T47D (cell line): ENCODE results near the gene FAF1.

Source experiments
- DNase-seq, 2 experiments: peaks; one replicate each; pipeline versions ENCODE4 v3.0.0 to v3.0.0-alpha.2; 2011 to 2012; ENCODE audit warnings: low read depth in 1 of 2, low spot score in 1 of 2
- JUND ChIP-seq: IDR thresholded peaks from 2 replicates; pipeline ENCODE4 v1.6.1; 2012; ENCODE audit warnings: low read depth
- in situ Hi-C: cut with HindIII; loops from 2 replicates; pipeline ENCODE4 v1.10.0; 2016; ENCODE audit warnings: low sequenced_read_pairs, low pct_unique_long_range_greater_than_20kb

Gene FAF1

DNA sequence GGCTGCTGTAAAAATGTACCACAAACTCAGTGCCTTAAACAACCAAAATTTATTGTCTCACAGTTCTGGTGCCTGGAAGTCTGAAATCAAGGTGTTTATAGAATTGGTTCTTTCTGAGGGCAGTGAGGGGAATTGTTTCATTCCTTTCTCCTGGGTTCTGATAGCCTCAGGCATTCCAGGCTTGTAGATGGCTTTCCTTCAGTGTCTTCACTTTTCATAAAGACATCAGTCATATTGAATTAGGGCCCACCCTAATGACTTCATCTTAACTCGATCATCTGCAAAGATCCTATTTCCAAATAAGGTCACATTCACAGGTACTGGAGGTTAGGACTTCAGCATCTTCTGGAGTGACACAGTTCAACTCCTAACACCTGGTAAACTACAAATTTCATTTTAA is 25.0 kb upstream of the FAF1 start:
- in situ Hi-C loops = no loop called here
- no peak for DNase-seq
- no peak for TF ChIP-seq JUND

DNA sequence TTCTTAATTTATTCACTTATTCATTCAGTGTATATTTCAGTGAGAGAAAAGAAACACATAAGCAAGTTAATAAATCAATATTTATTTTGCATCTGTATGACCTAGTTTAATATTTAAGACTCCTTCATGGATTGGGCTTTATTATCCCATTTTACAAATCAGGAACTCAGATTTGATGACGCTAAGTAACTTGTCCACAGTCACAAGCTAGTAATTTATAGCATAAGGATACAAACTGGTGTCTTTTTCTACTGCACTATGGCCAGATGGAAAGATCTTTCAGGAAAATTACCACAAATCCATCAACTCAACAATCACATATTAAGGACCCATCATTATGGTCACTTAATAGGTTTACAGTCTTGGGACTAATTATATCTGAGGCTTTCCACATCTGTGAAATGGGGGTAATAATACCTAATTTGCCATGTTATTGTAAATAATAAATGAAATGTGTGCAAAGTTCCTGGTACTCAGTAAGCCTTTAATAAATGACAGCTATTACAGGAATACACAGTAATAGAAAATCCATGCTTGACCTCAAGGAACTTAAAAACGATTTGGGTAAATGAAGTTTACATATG is 23.2 kb upstream of the FAF1 start:
- in situ Hi-C loops = no loop called here
- no peak for DNase-seq

DNA sequence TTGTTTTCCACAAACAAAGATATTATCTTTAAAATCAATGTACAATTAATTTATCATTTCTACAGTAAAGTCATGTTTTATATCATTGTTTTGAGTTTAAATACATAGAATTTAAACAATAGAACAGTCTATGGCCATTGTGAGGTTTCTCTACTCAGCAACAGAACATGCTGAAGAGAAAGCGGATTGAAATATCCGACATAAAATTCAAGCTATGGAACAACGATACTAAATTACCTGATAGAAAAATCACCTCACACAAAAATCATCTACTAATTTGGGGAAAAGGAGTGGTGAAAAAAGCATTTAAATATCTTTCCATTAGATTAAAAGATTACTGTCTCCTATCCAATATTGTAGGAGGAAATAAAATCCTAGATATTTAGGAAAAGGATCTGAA is 22.5 kb upstream of the FAF1 start:
- in situ Hi-C loops = no loop called here
- DNase-seq = no peak
- no peak for TF ChIP-seq JUND

More for the DNA sequence above, 23.2 kb upstream of the FAF1 start:
- no peak for TF ChIP-seq JUND

DNA sequence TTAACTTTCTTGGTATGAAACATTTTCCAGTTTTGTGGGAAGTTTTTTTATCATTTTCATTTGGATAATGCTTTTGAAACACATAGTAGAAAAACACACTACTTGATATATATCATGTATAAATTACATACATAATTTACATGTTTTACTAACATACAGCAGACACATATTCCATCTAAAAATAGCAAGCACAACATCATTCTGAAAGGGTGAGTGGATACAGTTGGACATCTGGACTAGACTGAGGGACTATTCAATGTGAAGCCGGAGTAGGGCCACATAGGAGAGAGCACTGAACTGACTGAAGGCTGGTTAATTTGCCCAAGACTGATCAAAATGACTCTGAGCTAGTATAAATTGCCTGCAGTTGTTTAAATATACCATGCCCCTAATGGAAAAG is 21.7 kb upstream of the FAF1 start:
- in situ Hi-C loops = no loop called here
- DNase-seq = no peak
- TF ChIP-seq JUND = no peak

DNA sequence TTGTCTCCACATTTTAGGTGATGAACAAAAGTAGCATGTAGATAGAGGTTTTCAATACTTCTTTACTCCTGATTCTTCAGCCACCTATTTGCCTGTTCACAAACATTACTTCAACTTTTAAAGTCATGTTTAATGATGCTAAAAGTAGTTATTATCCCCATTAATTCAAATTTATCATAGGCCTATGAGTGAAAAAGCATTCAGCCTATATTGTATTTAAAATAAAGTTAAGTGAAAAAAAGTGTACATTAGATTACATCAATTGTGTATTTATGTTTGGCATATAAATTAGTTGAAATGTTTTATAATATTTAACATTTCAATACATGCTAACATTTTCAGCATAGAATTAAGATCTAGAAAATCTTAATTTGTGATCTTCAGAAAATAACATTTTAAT is 20.4 kb upstream of the FAF1 start:
- in situ Hi-C loops = no loop called here
- DNase-seq = no peak
- no peak for TF ChIP-seq JUND

DNA sequence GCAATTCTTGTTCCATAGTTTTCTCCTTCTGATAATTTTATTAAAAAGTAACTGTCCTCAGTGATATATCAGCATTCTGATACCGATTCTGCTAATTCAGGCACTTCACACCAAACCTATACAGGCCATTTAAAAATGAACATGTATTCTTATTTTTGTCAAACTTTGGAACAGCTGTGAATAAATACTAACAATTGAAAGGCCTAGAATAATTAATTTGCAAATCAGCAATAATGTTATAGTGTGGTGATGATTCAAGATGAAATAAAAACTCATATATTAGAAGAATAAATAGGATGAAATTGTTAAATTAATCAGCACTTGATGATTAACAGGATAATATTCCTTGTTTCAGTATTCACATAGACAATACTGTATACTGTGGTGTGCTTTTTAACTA is 19.9 kb upstream of the FAF1 start:
- DNase-seq = no peak
- TF ChIP-seq JUND = no peak
- in situ Hi-C loops = no loop called here

DNA sequence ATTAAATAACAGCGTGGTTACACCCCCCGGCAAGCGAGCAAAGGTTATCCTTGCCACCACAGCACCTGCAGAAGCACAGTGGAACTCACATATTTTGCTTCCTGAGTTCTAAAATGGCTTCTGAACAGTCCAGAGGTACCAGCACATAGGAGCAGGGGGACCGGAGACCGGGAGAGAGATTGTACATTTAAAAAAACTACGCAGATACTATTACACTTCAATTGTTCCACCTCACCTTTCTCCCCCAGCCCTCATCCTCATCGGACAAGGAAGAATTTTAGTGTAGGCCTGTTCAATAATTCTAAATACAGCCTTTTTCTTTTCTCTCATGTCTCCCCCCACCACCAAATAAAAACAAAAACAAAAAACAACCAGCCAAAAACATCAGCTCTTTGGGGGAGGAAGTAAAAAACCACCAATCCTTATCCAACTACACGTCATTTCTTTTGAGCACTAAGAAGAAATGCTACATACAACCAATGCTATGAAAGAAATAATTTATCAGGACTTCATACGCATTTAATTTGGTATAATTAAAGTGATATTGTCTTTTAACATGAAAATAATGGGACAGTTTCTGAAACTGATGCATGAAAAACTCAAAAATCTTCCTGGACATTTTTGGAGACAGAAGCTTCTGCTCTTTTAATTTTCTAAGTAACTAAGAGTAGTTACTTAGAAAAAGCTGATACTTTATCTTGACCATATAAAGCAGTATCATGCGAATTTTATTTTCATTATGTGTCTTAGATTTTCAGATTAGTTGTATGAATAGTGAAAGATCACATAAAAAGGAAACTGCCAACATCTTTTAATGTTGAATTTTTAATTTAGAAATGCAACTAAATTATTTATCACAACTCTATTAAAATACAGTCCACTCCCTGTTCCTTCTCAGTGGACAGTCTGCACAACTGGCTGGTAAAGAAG is 19.1 kb upstream of the FAF1 start:
- no peak for DNase-seq
- in situ Hi-C loops = no loop called here
- TF ChIP-seq JUND = no peak

DNA sequence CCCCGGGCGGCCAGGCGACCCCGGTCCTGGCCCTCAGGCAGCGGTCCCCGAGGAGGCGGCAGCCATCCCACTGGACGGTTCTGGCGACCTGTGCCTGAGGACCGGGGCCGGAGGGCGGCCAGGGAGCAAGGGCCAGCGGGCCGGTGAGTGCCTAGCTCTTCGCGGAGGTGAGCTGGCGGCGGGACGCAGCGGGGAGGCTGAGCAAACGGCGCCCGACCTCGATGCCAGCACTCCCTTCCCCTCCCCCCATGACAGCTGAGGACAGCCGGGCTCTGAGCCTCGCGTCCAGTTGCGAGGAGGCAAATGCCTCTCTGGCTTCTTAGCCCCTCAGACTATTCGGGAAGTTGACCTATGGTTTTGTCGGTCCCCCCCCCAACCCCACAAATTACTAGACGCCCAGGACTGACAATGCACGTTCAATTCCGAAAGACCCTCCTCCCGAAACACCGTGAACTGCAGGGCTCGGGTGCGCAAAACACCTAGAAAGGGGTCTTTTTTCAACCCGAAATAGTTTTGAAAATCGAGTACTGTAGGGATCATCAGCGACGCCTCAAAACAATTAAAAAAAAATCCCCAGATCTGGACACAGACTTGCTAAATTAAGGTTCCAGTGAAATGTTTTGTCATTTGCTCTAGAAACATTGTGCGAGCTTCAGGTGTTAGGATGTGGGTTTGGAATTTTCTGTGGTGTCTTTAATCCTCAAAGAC is 18.2 kb upstream of the FAF1 start:
- DNase-seq = peak; percentile 48 to 67
- in situ Hi-C loops = no loop called here

DNA sequence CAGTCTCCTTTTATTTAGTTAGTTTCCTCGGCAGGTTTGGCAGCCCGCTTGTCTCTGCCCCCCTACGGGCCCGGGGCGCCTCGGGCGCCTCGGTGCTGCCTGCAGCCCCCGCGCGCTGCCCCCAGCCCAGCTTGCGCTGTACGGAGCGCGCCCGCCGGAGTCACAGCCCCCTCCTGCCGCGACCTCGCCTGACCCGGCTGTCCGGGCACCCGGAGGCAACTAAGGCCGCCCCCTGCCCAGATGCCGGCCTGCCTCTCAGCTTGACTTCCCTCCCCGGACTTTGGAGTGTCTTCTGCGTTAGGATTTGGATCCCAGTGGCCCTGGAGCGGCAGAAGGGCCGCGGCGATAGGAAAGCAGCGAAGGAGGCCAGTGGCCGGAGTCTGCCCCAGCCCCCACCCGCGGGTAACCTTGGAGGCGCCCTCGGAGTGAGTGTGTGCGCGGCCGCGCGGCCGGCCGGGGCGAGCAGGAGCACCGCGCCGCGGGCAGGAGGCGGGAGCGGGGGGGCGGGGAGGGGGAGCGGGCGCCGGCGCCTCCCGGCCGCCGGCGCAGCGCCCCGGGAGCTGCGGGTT is 17.6 kb upstream of the FAF1 start:
- peak; percentile 51 to 53 for DNase-seq
- in situ Hi-C loops = no loop called here
- no peak for TF ChIP-seq JUND

More for the DNA sequence above, 18.2 kb upstream of the FAF1 start:
- TF ChIP-seq JUND = no peak

DNA sequence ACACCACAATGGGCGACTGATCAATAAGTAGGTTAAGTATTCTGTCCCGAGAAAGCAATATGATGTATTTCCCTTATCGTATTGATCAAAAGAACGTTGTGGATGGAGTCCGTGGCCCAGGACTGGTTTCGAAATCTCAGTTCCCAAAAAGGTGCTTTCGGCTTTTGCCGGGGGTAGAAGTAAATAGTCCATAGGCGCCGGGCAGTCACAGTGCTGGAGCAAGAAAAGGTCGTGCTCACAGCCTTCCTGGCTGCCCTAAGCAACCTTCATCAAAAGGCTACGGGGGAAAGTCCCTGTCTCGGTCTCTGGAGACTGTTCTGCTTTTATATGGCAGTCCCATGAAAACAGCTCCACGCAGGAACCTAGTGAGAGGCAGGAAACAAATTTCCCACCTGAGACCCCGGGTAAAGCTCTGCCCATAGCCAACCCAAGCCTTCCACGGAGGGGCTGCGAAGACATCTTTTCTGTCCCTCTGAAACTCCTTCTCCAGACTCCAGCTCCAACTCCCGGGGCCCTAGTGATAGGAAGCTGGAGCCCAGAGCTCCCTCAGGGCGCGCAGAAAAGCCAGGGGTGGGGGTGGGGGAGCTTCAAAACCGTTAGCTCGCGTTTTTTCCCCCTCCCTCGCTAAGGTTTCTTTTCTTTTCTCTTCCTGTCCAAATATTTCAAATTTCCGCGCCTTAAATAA is 17.0 kb upstream of the FAF1 start:
- TF ChIP-seq JUND = no peak
- in situ Hi-C loops = no loop called here
- no peak for DNase-seq

DNA sequence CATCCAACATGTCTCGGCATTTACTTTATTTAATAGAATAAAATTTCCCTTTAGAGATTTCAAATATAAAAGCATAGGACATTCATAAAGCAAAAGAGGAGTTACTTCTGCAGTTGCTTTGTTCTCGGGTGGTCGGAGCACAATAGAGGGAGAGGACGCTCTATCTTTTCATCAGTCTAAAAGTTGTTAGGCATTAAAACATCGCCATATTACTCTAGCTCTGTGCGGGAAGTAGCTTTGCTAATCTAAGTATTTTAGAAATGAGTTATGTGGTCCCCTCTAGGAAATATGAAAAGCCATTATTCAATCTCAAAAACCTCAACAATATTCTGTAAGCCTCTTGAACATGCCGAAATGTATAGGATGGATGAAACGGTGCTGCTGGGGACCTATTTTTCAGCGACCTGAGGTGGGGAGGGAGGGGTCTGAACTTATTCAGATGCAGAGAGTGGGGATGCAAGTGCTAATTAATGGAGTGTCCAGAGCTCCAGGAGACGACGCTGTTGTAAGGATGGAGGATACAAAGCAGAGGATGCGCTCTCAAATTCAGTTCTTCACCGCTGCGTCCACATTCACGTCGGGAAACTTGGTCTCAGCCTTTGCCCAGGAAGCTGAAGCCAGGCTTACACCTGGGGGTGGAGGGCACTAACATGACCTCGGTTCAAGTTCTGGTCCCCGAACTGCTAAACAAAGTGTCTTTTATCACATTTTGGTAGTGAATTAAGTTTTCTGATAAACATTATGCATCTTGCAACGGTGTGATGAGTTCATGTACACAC is 16.2 kb upstream of the FAF1 start:
- no peak for DNase-seq
- in situ Hi-C loops = no loop called here
- no peak for TF ChIP-seq JUND

DNA sequence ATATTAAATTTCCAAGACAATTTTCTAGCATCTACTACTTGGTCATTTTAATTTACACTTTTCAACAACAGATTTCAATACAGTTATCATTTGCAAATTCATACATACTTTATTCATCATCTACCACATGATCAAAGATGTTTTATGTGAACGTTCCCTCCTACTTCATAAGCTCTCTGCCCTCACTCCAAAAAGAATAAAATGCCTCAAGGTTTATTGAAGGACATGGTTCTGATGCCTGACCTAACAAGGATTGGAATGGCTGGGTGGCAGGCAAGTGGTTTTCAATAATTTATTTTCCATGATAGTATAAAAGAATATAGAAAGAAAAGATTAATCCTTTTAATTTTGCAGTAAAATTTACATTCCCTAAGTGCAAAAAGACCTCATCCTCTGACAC is 15.4 kb upstream of the FAF1 start:
- no peak for TF ChIP-seq JUND
- in situ Hi-C loops = no loop called here
- DNase-seq = no peak
